Thoracic aorta (tissue), 2 donors: ENCODE results near the gene CRYGB. TPM values are rescaled to one million over a fixed set of nuclear protein-coding genes. Genes with fewer than 3 reads are reported as not detected.

Experiments used
- ATAC-seq: fragments of 150-250 bp; one replicate; pipeline ENCODE4 v1.8.0; 2017; ENCODE audit warnings: low read depth; ENCODE audit not compliant: insufficient number of reproducible peaks, low FRiP score
- DNase-seq: peaks from one replicate; pipeline ENCODE4 v3.0.0-alpha.2; 2020; ENCODE audit warnings: low spot score
- H3K27ac ChIP-seq, 2 donors: fragments of 200-600 bp; sonication (generic); 1 replicate in 1 of 2; 2 replicates in 1 of 2; pipeline ENCODE4 v1.5.1; 2016; ENCODE audit warnings: mild to moderate bottlenecking in 2 of 2, moderate library complexity in 2 of 2
- H3K27me3 ChIP-seq: fragments of 200-600 bp; sonication (generic); replicated peaks from 2 replicates; pipeline ENCODE4 v1.6.0; 2016; ENCODE audit warnings: mild to moderate bottlenecking; ENCODE audit not compliant: insufficient read depth
- H3K36me3 ChIP-seq: fragments of 200-600 bp; sonication (generic); one replicate; pipeline ENCODE4 v1.5.1; 2016
- H3K4me1 ChIP-seq, 2 donors: fragments of 200-600 bp; sonication (generic); 1 replicate in 1 of 2; 2 replicates in 1 of 2; pipeline versions ENCODE4 v1.5.1 to v1.6.0; 2016; ENCODE audit warnings: low read depth in 2 of 2, mild to moderate bottlenecking in 1 of 2; ENCODE audit not compliant: control insufficient read depth in 1 of 2
- H3K4me3 ChIP-seq: fragments of 200-600 bp; sonication (generic); 2 replicates; pipeline ENCODE4 v1.5.1; 2016; ENCODE audit warnings: mild to moderate bottlenecking
- H3K9me3 ChIP-seq: fragments of 200-600 bp; sonication (generic); 2 replicates; pipeline ENCODE4 v1.5.1; 2016
- CTCF ChIP-seq: fragments of 200-600 bp; sonication (generic); IDR thresholded peaks from one replicate; pipeline ENCODE4 v1.5.1; 2019; ENCODE audit warnings: antibody characterized with exemption
- total RNA-seq, 2 donors: library from RNA; depleted of rRNA; stranded (reverse); fragments of >200 nt; gene quantifications; one replicate each; pipeline versions ENCODE4 v1.1.0 to v1.2.3, GENCODE V29; 2016

CRYGB gene
- total RNA-seq, 2 donors from 2014 or later = not detected

- Histone ChIP-seq H3K36me3 (no peaks in the 10 kb centered on the region), H3K4me1 (no peaks in the 10 kb centered on the region), H3K4me3 (no peak overlapping the region), H3K9me3 (no peaks in the 10 kb centered on the region), H3K27ac (no peak overlapping the region), H3K27me3 (no peaks in the 10 kb centered on the region)
- ATAC-seq (no peak), DNase-seq (no peak)
- TF ChIP-seq CTCF = no peak
These were observed 9.9 kb downstream of the CRYGB start for GRCh38 chr2:208135794-208136715.

GRCh38 chr2:208134928-208135586 is 10.9 kb downstream of the CRYGB start:
- DNase-seq = no peak
- Histone ChIP-seq H3K9me3 (no peaks in the 10 kb centered on the region), H3K27ac (no peak overlapping the region), H3K4me3 (no peak overlapping the region), H3K27me3 (no peaks in the 10 kb centered on the region), H3K4me1 (no peaks in the 10 kb centered on the region), H3K36me3 (no peaks in the 10 kb centered on the region)
- ATAC-seq = no peak
- no peak for TF ChIP-seq CTCF

GRCh38 chr2:208130712-208131110 is 15.2 kb downstream of the CRYGB start:
- Histone ChIP-seq H3K4me1 (no peaks in the 10 kb centered on the region), H3K27ac (no peak overlapping the region), H3K36me3 (no peaks in the 10 kb centered on the region), H3K27me3 (no peaks in the 10 kb centered on the region), H3K9me3 (no peaks in the 10 kb centered on the region), H3K4me3 (no peak overlapping the region)
- DNase-seq (no peak), ATAC-seq (no peak)
- no peak for TF ChIP-seq CTCF

GRCh38 chr2:208129744-208130711 is 15.9 kb downstream of the CRYGB start, which contains the start of gene CRYGC:
TSS of gene CRYGC (minus strand) at chr2:208129828. CDS start at chr2:208129792, 36 bp downstream.
- ATAC-seq = no peak
- DNase-seq = no peak

More at GRCh38 chr2:208129744-208130711, 15.9 kb downstream of the CRYGB start, which contains the start of gene CRYGC:
- H3K9me3 ChIP-seq = no peaks in the 10 kb centered on the region
- no peaks in the 10 kb centered on the region for H3K36me3 ChIP-seq
- no peak within 1 kb of the TSS for H3K27ac ChIP-seq
- no peak for TF ChIP-seq CTCF
- H3K4me3 ChIP-seq = no peak within 1 kb of the TSS
- no peaks in the 10 kb centered on the region for H3K27me3 ChIP-seq
- no peaks in the 10 kb centered on the region for H3K4me1 ChIP-seq
